ENCODE data around the gene TUBB1. TPM values are rescaled to one million over a fixed set of nuclear protein-coding genes. Genes with fewer than 3 reads are reported as not detected.

Gene TUBB1
- total and polyA plus RNA-seq, 2 experiments from 2014 or later: 0.03 TPM; not detected in 1

GRCh38 chr20:58990651-58991445 lies 28.4 kb upstream of the TUBB1 start:
- TF ChIP-seq CTCF (IDR thresholded peaks at IDR 0.05; ENCODE audit: low read depth, low read length): no peak
- Histone ChIP-seq H3K4me3 (no peak overlapping the region), H3K27ac (no peak overlapping the region), H3K9me3 (ENCODE audit: low read depth) (no peaks in the 10 kb centered on the region), H3K4me1 (ENCODE audit: low read depth) (no peaks in the 10 kb centered on the region), H3K27me3 (no peaks in the 10 kb centered on the region), H3K36me3 (peaks cover 84% of the 10 kb centered on the region)
- no peak for DNase-seq (ENCODE audit: low read depth in 1 of 2, low spot score in 1 of 2)

GRCh38 chr20:58991715-58992114 lies 27.5 kb upstream of the TUBB1 start:
- H3K27me3 ChIP-seq: no peaks in the 10 kb centered on the region
- no peak for TF ChIP-seq CTCF (IDR thresholded peaks at IDR 0.05; ENCODE audit: low read depth, low read length)
- peak in 1 of 2 donors; percentile 33 for DNase-seq (ENCODE audit: low read depth in 1 of 2, low spot score in 1 of 2)
- no peak overlapping the region for H3K4me3 ChIP-seq
- no peak overlapping the region for H3K27ac ChIP-seq
- H3K36me3 ChIP-seq: peaks cover 85% of the 10 kb centered on the region
- no peaks in the 10 kb centered on the region for H3K4me1 ChIP-seq (ENCODE audit: low read depth)
- H3K9me3 ChIP-seq (ENCODE audit: low read depth): no peaks in the 10 kb centered on the region

GRCh38 chr20:58992911-58993310 lies 26.3 kb upstream of the TUBB1 start:
- H3K9me3 ChIP-seq (ENCODE audit: low read depth): no peaks in the 10 kb centered on the region
- TF ChIP-seq CTCF (IDR thresholded peaks at IDR 0.05; ENCODE audit: low read depth, low read length): no peak
- no peak overlapping the region for H3K4me3 ChIP-seq
- no peak overlapping the region for H3K27ac ChIP-seq
- H3K36me3 ChIP-seq: peaks cover 76% of the 10 kb centered on the region
- DNase-seq (ENCODE audit: low read depth in 1 of 2, low spot score in 1 of 2): no peak
- no peaks in the 10 kb centered on the region for H3K27me3 ChIP-seq
- H3K4me1 ChIP-seq (ENCODE audit: low read depth): no peaks in the 10 kb centered on the region

GRCh38 chr20:58993332-58994248 lies 25.6 kb upstream of the TUBB1 start:
- Histone ChIP-seq H3K27me3 (no peaks in the 10 kb centered on the region), H3K9me3 (ENCODE audit: low read depth) (no peaks in the 10 kb centered on the region), H3K4me3 (no peak overlapping the region), H3K4me1 (ENCODE audit: low read depth) (no peaks in the 10 kb centered on the region), H3K36me3 (peaks cover 69% of the 10 kb centered on the region), H3K27ac (no peak overlapping the region)
- TF ChIP-seq CTCF (IDR thresholded peaks at IDR 0.05; ENCODE audit: low read depth, low read length): no peak
- no peak for DNase-seq (ENCODE audit: low read depth in 1 of 2, low spot score in 1 of 2)

- Histone ChIP-seq H3K27me3 (no peaks in the 10 kb centered on the region), H3K4me3 (no peak overlapping the region), H3K9me3 (ENCODE audit: low read depth) (no peaks in the 10 kb centered on the region), H3K36me3 (peaks cover 59% of the 10 kb centered on the region), H3K27ac (peak overlapping the region; percentile 48), H3K4me1 (ENCODE audit: low read depth) (no peaks in the 10 kb centered on the region)
- DNase-seq (ENCODE audit: low read depth in 1 of 2, low spot score in 1 of 2): no peak
- no peak for TF ChIP-seq CTCF (IDR thresholded peaks at IDR 0.05; ENCODE audit: low read depth, low read length)
Measured at GRCh38 chr20:58994390-58995159, 24.7 kb upstream of the TUBB1 start.
